Natural killer cell (primary cell): Measurements from ENCODE around the gene IGF2R. TPM values are rescaled to one million over a fixed set of nuclear protein-coding genes. Genes with fewer than 3 reads are reported as not detected.

Experiments used
- ATAC-seq, 3 donors: fragments of 150-1000 bp in 2 of 3; fragments of 200-7000 bp in 1 of 3; cut with Tn5 transposase; 1 replicate in 1 of 3; 2 replicates in 2 of 3; pipeline ENCODE4 v1.10.0; 2021; ENCODE audit warnings: mild to moderate bottlenecking in 2 of 3, moderate library complexity in 2 of 3
- DNase-seq, 2 donors: peaks; one replicate each; pipeline versions ENCODE4 v3.0.0 to v3.0.0-alpha.2; 2013 to 2021; ENCODE audit warnings: mixed read lengths in 1 of 2
- H3K27ac ChIP-seq: one replicate; pipeline ENCODE4 v1.5.1; 2013; ENCODE audit warnings: mild to moderate bottlenecking, low read length
- H3K27me3 ChIP-seq: one replicate; pipeline ENCODE4 v1.6.1; 2013; ENCODE audit warnings: low read length; ENCODE audit not compliant: control insufficient read depth, insufficient read depth
- H3K36me3 ChIP-seq: one replicate; pipeline ENCODE4 v1.6.1; 2013; ENCODE audit warnings: low read length; ENCODE audit not compliant: control insufficient read depth, insufficient read depth
- H3K4me1 ChIP-seq: one replicate; pipeline ENCODE4 v1.6.1; 2013; ENCODE audit warnings: low read length; ENCODE audit not compliant: control insufficient read depth, insufficient read depth
- H3K4me3 ChIP-seq: one replicate; pipeline ENCODE4 v1.5.1; 2013; ENCODE audit warnings: low read length
- H3K9me3 ChIP-seq: one replicate; pipeline ENCODE4 v1.6.1; 2013; ENCODE audit warnings: low read length; ENCODE audit not compliant: control insufficient read depth, insufficient read depth
- H3K27ac Mint-ChIP-seq, 2 donors: one replicate each; pipeline ENCODE4 v1.8.0; 2022; ENCODE audit warnings: mild to moderate bottlenecking in 2 of 2, mixed read lengths in 2 of 2, moderate library complexity in 1 of 2
- H3K27me3 Mint-ChIP-seq, 2 donors: one replicate each; pipeline ENCODE4 v1.8.0; 2022; ENCODE audit warnings: low read depth in 2 of 2, mixed read lengths in 2 of 2
- H3K36me3 Mint-ChIP-seq: one replicate; pipeline ENCODE4 v1.8.0; 2022; ENCODE audit warnings: mixed read lengths
- H3K4me1 Mint-ChIP-seq, 2 donors: one replicate each; pipeline ENCODE4 v1.8.0; 2022; ENCODE audit warnings: mixed read lengths in 2 of 2
- H3K4me3 Mint-ChIP-seq: one replicate; pipeline ENCODE4 v1.8.0; 2022; ENCODE audit warnings: mild to moderate bottlenecking, moderate library complexity, mixed read lengths
- H3K9me3 Mint-ChIP-seq, 2 donors: one replicate each; pipeline ENCODE4 v1.8.0; 2022; ENCODE audit warnings: mixed read lengths in 2 of 2
- CTCF ChIP-seq: fragments of 200-600 bp; IDR thresholded peaks from one replicate; pipeline ENCODE4 v1.8.0; 2022; ENCODE audit warnings: antibody characterized with exemption
- WGBS: methylation state at CpG from one replicate; pipeline ENCODE4 v1.1.7; 2013; ENCODE audit warnings: missing lambda C conversion rate; ENCODE audit not compliant: insufficient coverage; 5-methylcytosine and 5-hydroxymethylcytosine counted together
- intact Hi-C: fragments of 100-400 bp; cut with micrococcal nuclease; formaldehyde crosslinking; loops from one replicate; pipeline ENCODE4 v1.14.2; 2022
- total RNA-seq, 4 donors: library from RNA; stranded (reverse); fragments of 120-200 nt in 1 of 4; gene quantifications; one replicate each; pipeline versions ENCODE4 v1.2.3 to v1.2.4, GENCODE V29; 2013 to 2022

Gene IGF2R
- total RNA-seq, 3 donors from 2014 or later (not counting 1 experiment from before 2014, with no cell fraction given), result 208 to 282 (median 253) TPM

- TF ChIP-seq CTCF, result no peak
- Histone ChIP-seq H3K4me1 (peaks cover 74% of the 10 kb centered on the region), H3K4me3 (no peak overlapping the region), H3K36me3 (no peaks in the 10 kb centered on the region), H3K27ac (peak overlapping the region; percentile 93), H3K9me3 (no peaks in the 10 kb centered on the region), H3K27me3 (no peaks in the 10 kb centered on the region)
- intact Hi-C loops, result loop anchor here (2.0 kb wide), 1 partner anchor 31 kb away; no protein-coding TSS in a partner anchor
- ATAC-seq, result peak in 1 of 3 donors; percentile 22
- Mint-ChIP-seq H3K9me3 (no peaks in the 10 kb centered on the region), H3K4me1 (peaks cover 93 to 94% of the 10 kb centered on the region in 2 donors), H3K27ac (peak overlapping the region; percentile 94 to 99), H3K36me3 (no peaks in the 10 kb centered on the region), H3K27me3 (no peaks in the 10 kb centered on the region), H3K4me3 (peak overlapping the region; percentile 94)
- WGBS, result 46% methylated on average over 2 of the region's 2 CpGs
- DNase-seq, result peak in 1 of 2 donors; percentile 14
Measured at GRCh38 chr6:159983641-159984080, 14.8 kb downstream of the IGF2R start.

GRCh38 chr6:159984268-159984786, 15.4 kb downstream of the IGF2R start:
- peak overlapping the region; percentile 94 for H3K4me3 Mint-ChIP-seq
- no peak overlapping the region for H3K4me3 ChIP-seq
- no peaks in the 10 kb centered on the region for H3K27me3 Mint-ChIP-seq
- 84% methylated on average over 11 of the region's 11 CpGs for WGBS
- H3K27me3 ChIP-seq, result no peaks in the 10 kb centered on the region
- peak overlapping the region; percentile 94 to 99 for H3K27ac Mint-ChIP-seq
- no peaks in the 10 kb centered on the region for H3K9me3 ChIP-seq
- peaks cover 93 to 94% of the 10 kb centered on the region in 2 donors for H3K4me1 Mint-ChIP-seq
- peaks cover 73% of the 10 kb centered on the region for H3K4me1 ChIP-seq
- intact Hi-C loops, result no loop called here
- TF ChIP-seq CTCF, result no peak
- no peaks in the 10 kb centered on the region for H3K9me3 Mint-ChIP-seq
- peak; percentile 9 to 40 (median 23) for ATAC-seq
- peak overlapping the region; percentile 93 for H3K27ac ChIP-seq
- no peaks in the 10 kb centered on the region for H3K36me3 ChIP-seq
- no peak for DNase-seq
- no peaks in the 10 kb centered on the region for H3K36me3 Mint-ChIP-seq

- H3K4me3 Mint-ChIP-seq, result peak overlapping the region; percentile 42
- peak overlapping the region; percentile 49 for H3K27ac ChIP-seq
- no peaks in the 10 kb centered on the region for H3K9me3 ChIP-seq
- TF ChIP-seq CTCF, result no peak
- no peaks in the 10 kb centered on the region for H3K27me3 Mint-ChIP-seq
- 81% methylated on average over 11 of the region's 11 CpGs for WGBS
- peaks cover 93 to 94% of the 10 kb centered on the region in 2 donors for H3K4me1 Mint-ChIP-seq
- no peaks in the 10 kb centered on the region for H3K36me3 Mint-ChIP-seq
- peaks cover 66% of the 10 kb centered on the region for H3K4me1 ChIP-seq
- H3K36me3 ChIP-seq, result no peaks in the 10 kb centered on the region
- DNase-seq, result no peak
- H3K9me3 Mint-ChIP-seq, result no peaks in the 10 kb centered on the region
- intact Hi-C loops, result no loop called here
- ATAC-seq, result no peak
- H3K4me3 ChIP-seq, result no peak overlapping the region
- peak overlapping the region; percentile 94 to 99 for H3K27ac Mint-ChIP-seq
- no peaks in the 10 kb centered on the region for H3K27me3 ChIP-seq
Measured at GRCh38 chr6:159985296-159985945, 16.5 kb downstream of the IGF2R start.
